GM19467 (cell line): ENCODE results near the gene FAM163B.
"Not testable (repeated sequence)": the region's sequence is repeated elsewhere in the genome, so short reads cannot be mapped to it uniquely, and the experiment has no call there.

Experiments
- ATAC-seq: cut with Tn5 transposase; IDR thresholded peaks from one replicate; pipeline ENCODE4 v1.9.1; 2021; ENCODE audit warnings: mild to moderate bottlenecking, moderate library complexity; ENCODE audit not compliant: unreplicated experiment

Gene FAM163B

DNA sequence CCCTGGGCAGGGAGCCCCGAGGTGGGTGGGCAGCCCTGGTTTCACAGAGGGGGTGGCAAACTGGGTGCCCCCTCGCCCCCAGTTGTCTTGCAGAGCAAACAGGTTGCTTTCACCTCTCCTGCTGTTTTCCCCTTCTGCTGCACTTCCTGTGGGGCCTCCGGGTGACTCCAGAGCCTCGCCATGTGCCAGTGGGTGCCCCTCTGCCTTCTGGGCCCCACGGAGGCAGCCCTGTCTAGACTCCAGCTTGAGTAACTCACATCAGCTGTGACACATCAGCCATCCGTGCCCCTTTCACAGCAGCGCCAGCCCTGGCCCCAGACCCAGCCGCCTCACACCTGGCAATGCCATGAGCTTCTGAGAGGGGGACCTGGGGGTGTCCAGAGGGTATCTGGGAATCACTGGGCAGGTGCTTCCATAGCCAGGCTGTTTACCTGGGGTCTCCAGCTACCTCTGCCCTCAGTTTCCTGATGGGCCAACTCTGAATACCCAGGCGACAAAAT is 37.7 kb downstream of the FAM163B start:
- no peak for ATAC-seq

GRCh38 chr9:133570691-133571080 is 38.5 kb downstream of the FAM163B start:
- ATAC-seq, result no peak

GRCh38 chr9:133569891-133570690 is 39.1 kb downstream of the FAM163B start:
- no peak for ATAC-seq

DNA sequence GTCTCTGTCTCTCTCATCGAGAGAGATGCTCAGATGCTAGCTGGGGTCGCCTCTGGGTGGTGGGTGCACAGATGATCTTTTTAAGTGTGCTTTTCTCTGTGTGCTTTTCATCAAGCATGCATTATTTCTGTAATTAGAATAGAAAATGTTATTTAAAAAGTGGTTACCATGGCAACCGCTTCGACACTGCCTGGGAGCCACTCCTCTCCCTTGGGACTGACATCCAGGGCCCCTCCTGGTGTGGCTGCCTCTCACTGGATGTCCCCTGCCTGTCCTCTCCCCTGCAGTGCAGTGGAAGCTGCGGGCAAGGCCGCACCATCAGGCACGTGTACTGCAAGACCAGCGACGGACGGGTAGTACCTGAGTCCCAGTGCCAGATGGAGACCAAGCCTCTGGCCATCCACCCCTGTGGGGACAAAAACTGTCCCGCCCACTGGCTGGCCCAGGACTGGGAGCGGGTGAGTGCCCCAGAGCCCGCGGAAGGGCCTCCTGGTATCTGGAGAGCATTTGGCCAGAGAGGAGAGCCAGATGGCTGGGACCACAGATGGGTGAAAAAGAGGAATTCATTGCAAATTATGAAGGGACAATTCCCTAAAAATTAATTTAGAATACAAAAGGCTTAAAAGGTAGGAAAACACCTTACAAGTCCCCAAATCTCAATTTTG is 39.9 kb downstream of the FAM163B start:
- ATAC-seq, result no peak

GRCh38 chr9:133568186-133568585 is 41.0 kb downstream of the FAM163B start:
- no peak for ATAC-seq

DNA sequence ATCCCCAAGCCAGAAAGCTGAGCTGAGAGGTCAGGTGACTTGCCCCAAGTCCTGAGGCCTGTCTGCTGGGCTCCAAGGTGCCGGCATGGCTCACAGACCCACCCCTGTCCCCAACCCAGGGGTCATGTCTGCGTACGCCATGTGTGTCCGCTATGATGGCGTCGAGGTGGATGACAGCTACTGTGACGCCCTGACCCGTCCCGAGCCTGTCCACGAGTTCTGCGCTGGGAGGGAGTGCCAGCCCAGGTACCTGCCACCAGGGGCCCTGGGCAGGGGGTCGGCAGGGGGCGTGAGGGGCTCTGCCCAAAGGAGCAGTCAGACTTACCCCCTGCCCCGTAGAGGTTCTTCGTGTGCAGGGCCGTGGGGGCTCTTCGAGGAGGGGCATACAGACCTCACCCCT is 42.4 kb downstream of the FAM163B start:
- ATAC-seq, result no peak

- ATAC-seq, result no peak
These were observed 42.8 kb downstream of the FAM163B start for GRCh38 chr9:133566382-133566781.

DNA sequence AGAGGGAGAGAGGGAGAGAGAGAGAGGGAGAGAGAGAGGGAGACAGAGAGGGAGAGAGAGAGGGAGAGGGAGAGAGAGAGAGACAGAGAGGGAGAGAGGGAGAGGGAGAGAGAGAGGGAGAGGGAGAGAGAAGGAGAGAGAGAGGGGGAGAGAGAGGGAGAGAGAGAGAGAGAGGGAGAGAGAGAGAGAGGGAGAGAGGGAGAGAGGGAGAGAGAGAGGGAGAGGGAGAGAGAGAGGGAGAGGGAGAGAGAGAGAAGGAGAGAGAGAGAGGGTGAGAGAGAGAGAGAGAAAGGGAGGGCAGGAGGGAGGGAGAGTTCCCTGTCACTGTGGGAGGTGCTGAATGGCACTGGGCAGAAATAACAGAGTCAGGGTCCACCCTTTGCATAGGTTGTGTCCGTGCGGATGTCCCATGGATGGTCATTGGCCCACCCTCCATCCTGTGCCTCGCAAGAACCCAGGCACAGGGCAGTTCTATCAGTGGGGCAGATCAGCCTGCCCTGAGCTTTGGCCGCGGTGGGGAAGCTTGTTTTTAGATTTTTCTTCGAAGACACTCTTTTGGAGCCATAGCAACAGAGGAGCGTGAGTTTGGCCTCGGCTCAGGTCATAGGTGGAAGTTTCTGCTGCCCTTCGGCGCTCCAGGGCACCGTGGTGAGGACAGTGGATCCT is 44.6 kb downstream of the FAM163B start:
- ATAC-seq, result no peak

GRCh38 chr9:133563814-133564213 is 45.4 kb downstream of the FAM163B start:
- ATAC-seq, result not testable (repeated sequence)

- no peak for ATAC-seq
These were observed 45.8 kb downstream of the FAM163B start for GRCh38 chr9:133563291-133563796.

GRCh38 chr9:133562611-133563290 is 46.4 kb downstream of the FAM163B start:
- ATAC-seq, result no peak

DNA sequence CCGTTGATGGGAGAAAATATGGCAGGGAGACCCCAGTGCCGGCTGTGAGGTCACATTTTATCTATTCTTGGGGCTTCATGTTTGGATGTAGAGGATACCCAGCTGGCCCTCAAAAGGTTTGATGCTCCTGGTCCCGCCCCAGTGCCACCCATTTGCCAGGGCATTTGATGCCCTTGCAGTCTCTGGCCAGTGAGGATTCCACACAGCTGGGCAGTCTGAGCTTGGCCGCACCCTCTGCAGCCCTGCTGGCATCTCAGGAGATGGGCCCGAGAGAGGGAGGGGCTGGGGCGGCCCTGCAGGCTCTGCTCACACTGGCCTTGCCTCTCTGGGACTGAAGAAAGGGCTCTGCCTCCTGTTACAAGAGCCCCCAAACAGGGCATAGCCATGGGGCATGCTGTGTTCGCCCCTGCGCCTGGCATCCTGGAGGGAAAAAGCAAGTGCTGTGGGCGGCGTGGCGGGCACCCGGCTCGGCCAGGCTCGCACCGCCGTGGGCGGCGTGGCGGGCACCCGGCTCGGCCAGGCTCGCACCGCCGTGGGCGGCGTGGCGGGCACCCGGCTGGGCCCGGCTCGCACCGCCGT is 47.1 kb downstream of the FAM163B start:
- no peak for ATAC-seq

DNA sequence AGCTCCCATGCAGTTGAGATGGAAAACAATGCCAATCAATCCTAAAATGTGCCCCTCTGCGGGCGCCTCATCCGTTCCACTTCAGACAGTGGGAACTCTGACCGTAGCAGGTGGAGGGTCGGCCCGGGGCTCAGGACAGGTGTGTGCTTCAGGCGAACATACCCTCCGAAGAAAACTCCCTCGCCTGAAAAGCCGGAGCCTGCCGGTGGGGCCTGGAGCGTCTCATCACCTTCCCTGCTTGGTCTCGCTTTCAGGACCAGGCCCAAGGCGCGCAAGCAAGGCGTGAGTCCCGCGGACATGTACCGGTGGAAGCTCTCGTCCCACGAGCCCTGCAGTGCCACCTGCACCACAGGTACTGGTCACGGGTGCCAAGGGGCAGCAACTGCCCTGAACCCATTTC is 48.2 kb downstream of the FAM163B start:
- no peak for ATAC-seq

GRCh38 chr9:133560311-133560710 is 48.9 kb downstream of the FAM163B start:
- ATAC-seq, result no peak

DNA sequence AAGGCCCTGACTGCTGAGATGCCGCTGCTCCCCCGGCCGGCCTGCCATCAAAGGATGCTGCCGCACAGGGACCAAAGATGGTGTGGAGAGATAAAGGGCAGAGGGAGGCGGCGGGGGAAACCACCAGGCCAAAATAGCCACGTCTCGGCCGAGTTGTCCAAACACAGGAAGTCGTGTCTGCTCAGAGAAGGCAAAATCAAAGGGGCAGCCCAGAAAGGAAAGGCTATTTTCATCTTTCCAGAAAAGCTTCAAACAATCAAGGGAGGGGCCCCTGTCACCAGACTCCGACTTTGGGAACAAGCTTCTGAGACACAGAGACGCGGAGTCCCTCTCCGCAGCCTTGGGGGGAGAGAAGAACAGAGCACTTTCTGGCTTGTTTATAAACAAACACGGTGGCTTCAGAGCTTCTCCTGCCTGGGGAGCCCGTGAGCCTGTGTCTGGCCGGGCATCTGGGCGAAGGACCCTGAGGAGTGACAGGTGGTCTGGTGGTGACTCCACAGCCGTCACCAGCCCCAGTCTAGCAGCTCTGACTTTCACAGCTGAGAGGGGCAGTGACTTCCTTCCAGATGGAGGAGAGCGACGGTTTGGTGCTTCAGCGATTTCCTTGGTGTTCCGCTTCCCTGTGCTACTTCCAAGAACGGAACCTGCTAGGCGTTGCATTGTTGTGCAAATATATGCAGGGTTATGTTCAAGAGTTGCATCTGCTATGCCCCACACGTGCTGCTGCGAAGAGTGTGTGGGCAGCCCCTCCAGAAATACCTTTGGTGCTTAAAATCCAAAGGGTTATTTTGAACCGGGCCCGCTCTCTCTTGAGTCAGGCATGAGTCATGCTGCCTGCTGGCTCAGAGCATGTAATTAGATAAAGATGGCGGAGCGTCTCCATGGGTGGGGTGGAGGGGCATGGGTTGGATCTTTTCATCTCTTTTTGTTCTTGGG is 50.7 kb downstream of the FAM163B start:
- no peak for ATAC-seq

DNA sequence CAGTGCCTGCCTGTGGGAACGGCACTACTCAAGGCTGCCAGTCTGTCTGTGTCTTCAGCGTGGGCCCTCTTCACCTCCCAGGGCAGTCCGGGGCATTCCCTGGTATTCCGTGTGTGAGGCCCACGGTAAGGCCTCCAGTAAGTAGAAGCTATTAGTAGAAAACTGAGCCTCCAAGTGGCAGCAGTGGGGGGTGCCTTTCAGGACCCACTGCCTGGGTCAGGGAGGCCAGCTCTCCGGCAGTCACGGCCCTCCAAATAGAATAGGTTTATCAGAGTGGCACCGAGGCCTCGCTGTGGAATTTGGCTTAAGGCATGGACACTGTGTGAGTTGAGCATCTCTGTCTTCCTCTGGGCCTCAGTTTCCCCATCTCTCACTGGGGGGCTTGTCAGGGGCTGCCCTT is 51.6 kb downstream of the FAM163B start:
- no peak for ATAC-seq

DNA sequence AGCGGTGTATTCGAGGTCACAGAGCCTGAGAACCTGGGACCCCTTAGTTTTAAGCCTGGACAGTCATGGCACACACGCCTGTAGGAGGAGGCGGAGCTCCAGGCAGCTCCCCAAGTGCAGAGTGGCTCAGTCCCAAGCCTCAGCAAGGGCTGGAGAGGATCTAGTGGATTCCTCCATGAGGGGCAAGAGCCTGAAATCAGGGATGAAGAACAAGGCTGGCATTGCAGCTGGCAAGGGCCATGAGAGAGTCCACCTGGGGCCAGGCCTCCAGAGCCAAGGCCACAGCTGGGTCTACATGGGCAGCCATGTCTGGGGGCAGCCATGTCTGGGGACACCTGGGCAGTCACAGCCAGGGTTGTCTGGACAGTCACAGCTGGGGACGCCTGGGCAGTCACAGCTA is 52.8 kb downstream of the FAM163B start:
- no peak for ATAC-seq

GRCh38 chr9:133554729-133555128 is 54.5 kb downstream of the FAM163B start:
- ATAC-seq, result no peak

GRCh38 chr9:133553973-133554713 is 55.0 kb downstream of the FAM163B start:
- ATAC-seq, result no peak
